Measurements from ENCODE around the gene ZNF783.
"Not testable (repeated sequence)": the region's sequence is repeated elsewhere in the genome, so short reads cannot be mapped to it uniquely, and the experiment has no call there.

The ZNF783 gene

DNA sequence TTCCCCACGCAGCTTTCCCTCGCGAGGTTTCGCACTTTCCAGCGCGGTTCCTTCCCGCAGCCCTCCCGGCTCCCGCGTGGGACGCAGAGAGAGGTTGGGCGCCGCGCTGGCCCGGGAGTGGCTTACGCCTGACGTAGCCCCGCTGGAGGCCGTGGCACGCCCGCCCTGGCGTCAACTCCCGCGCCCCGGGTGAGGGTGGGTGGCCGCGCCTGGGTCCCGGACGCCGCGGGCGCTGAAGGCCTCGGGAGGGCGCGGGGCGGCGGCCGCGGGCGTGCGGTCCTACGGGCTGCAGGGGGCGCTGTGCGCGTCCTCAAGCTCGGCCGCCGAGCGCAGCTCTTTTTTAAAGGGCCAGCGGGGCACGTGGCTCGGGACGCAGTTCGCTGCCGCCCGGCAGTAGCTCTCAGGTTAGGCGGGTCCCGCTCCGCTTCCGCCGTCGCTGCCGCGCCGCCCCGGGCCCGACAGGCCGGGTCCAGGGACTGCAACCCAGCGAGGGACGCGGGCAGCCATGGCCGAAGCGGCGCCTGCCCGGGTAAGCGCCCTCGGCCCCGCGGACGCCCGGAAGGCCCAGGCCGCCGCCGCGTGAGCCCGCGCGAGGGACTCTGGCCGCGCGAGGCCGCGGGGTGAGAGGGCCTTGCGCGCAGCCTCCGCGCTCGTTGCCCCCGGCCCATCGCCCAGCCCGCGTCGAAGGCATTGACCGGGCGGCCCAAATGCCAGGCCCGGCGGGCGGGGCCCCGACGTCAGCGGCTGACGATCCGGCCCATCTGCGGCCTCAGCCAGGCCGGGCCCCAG lies at the start of gene ZNF783:
TSS of gene ZNF783 (plus strand) at position 368 of the 789 bp plus-strand sequence. CDS start at position 506, 138 bp downstream.
- peak; percentile 68 for DNase-seq (ENCODE audit: low read depth in 2 of 2)

DNA sequence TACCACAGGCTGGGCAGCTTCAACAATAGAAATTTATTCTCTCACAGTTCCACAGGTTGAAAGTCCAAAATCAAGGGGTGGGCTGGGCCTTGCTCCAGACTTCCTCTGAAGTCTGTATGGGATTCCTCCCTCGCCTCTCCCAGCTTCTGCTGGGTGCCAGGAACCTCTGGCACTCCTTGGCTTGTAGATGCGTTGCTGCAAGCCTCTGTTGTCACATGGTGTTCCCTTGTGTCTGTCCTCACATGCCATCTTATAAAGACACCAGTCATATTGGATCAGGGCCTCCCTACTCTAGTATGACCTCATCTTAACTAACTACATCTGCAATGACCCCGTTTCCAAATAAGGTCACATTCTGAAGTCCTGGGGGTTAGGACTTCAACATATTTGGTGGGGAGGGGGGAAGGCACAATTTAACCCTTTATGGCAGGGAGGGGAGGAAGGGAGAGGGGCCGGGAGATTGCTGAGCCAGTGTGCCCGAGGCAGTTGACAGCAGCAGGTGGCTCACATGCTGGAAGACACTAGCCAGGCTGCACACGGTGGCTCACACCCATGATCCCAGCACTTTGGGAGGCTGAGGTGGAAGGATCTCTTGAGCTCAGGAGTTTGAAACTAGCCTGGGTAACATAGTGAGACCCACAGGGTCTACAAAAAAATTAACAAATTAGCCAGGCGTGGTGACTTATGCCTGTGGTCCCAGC lies 47.8 kb upstream of the ZNF783 start:
- no peak for DNase-seq (ENCODE audit: low read depth in 2 of 2)

DNA sequence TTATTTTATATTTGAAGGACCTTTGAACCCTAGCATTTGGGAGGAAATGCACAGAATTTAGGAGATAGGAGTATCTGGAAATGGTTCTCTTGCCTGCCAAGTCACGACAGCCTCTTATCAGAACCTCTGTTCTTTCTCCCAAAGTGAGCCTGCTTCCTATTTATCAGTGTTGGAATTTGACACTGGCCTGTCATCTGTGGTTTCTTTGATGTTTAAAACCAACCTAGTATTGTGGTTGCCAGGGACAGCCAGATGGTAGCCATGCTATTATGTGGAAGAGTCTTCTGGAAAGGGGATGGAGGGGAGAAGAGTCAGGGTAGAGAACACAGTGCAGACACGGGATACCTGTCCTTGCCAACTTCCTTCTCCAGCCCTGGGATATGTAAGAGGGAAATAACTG lies 45.6 kb upstream of the ZNF783 start:
- no peak for DNase-seq (ENCODE audit: low read depth in 2 of 2)

DNA sequence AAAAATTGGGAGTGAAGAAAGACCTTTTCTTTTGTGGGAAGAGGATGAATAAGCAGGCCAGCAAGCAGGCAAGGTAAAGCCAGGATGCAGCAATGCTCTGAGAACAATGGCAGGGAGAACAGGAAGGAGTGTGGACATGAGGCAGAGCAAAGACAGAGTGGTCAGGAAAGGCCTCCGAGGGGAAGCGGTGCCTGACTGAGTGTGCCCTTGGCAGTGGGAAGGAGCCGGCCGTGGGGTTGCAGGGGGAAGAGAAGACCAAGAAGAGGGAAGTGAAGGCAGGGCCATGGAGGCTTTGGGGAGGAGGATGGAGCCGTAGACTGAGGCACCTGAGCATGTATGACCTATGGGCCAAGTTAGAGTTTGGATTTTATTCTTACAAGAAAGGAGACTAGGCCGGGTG lies 44.4 kb upstream of the ZNF783 start:
- no peak for DNase-seq (ENCODE audit: low read depth in 2 of 2)

DNA sequence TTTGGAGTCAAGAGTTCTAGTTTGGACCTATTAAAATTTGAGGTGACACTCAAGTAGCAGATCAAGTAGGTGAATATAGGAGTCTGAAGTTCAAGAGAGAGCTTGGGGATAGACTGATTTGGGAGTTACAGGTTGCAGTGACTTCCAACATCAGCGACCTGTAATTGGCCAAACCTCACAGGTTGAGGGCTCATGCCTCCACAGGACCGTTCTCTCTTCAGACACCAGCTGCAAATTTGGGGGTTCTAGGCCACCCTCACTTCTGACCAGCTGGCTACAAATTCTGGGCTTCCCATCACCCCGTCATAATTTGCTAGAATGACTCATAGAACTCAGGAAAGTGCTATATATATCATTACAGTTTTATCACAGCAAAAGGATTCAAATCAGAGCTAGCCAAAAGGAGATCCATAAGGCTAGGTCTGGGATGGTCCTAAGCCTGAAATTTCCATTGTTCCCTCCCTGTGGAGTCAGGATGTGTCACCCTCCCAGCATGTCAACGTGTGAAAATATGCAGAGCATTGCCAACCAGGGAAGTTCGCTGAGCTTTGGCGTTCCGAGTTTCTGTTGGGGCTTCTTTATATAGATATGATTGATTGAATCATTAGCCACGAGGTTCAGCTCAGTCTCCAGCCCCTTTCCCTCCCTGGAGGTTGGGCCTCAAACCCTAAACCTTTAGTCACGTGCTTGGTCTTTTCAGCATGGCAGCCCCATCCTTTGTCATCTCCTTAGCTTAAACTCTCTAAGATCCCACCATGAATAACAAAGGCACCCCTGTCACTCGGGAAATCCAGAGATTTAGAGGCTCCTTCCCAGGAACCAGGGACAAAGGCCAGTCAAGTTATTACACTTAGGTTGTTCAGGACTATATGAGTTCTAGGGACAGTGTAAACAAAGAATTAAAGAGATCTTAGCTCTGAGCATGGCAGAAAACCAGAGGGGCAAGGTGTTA lies 43.3 kb upstream of the ZNF783 start:
- DNase-seq (ENCODE audit: low read depth in 2 of 2) = no peak

DNA sequence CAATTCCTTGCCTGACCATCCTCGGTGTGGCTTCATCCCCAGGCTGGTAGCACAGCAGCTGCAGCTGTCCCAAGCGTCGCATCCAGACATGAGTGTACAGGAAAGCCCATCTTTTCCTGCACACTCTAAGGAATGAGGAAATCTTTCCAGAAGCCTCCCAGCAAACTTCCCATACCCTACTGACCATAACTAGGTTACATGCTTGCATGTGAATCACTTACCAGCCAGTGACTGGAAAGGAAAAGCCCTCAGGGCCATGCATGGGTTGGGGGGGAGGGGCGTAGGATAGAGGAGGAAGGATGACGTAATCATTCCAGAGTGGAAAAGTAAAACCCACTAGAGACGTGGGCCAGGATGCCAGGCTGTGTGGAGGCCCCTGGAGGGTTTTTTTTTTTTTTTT lies 41.5 kb upstream of the ZNF783 start:
- no peak for DNase-seq (ENCODE audit: low read depth in 2 of 2)

DNA sequence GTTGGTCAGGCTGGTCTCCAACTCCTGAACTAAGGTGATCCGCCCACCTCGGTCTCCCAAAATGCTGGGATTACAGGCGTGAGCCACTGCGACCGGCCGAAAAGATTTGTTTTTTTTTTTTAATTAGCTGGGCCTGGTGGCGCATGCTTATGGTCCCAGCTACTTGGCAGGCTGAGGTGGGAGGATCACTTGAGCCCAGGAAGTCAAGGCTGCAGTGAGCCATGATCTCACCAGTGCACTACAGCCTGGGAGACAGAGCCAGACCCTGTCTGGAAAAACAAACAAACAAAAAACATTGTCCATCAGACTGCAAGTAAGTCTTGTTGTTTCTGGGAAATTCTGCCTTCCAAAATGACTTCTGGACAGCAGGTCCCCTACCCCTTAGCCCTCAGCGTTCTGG lies 38.8 kb upstream of the ZNF783 start:
- DNase-seq (ENCODE audit: low read depth in 2 of 2) = no peak

DNA sequence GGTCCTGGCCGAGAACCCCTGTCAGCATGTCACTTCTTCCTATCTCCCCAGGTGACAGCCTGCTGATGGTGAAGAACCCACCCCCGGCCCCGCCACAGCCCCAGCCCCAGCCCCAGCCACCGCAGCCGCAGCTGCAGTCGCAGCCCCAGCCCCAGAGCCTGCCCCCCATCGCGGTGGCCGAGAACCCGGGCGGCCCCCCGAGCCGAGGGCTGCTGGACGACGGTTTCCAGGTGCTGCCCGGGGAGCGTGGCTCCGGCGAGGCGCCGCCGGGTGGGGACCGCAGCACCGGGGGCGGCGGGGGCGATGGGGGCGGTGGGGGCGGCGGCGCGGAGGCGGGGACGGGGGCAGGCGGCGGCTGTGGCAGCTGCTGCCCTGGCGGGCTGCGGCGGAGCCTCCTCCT lies 38.2 kb upstream of the ZNF783 start:
- no peak for DNase-seq (ENCODE audit: low read depth in 2 of 2)

DNA sequence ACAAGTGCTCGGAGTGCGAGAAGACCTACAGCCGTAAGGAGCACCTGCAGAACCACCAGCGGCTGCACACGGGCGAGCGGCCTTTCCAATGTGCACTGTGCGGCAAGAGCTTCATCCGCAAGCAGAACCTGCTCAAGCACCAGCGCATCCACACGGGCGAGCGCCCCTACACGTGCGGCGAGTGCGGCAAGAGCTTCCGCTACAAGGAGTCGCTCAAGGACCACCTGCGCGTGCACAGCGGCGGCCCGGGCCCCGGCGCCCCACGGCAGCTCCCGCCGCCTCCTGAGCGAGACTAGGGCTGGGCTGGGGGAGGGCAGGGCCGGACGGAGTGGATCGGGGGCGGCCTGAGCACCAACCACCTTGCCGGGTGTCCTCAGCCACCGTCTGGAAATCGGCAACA lies 37.6 kb upstream of the ZNF783 start:
- DNase-seq (ENCODE audit: low read depth in 2 of 2) = no peak

DNA sequence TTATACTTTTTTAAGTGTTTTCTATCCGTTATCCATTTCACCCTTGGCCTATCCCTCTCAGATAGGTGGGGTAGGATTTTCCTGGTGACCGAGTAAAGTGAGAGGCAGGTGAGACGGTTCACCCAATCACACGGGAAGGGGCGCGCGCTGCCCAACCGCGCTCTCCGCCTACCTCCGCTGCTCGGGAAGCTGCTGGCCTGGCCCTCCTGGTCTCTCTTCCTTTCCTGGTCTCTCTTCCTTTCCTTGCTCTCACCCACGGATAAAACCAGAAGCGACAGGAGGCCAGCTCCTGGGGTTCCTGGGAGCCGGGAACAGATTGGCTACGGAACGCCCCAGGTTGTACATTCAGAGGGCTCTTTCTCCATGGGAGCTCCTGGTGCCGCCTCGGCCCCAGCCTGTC lies 36.9 kb upstream of the ZNF783 start:
- no peak for DNase-seq (ENCODE audit: low read depth in 2 of 2)

DNA sequence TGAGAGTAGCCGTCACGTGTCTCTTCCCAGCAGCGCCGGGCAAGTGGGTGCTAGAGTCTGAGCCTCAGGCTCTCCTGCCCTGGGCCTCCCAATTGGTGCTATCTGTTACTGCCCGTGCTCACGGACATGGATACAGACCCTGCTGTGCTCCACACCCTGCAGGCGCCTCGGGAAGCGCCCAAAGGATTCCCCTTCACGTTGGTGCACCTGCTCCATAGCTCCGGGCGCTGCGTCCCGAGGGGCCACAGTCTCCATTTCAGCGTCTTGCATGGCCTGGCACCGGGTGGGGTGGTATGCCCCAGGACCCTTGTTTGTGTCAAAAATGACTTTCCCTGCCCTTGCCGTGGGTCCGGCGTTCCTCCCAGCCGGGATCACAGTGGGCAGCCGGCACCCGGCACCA lies 36.3 kb upstream of the ZNF783 start:
- DNase-seq (ENCODE audit: low read depth in 2 of 2) = no peak

DNA sequence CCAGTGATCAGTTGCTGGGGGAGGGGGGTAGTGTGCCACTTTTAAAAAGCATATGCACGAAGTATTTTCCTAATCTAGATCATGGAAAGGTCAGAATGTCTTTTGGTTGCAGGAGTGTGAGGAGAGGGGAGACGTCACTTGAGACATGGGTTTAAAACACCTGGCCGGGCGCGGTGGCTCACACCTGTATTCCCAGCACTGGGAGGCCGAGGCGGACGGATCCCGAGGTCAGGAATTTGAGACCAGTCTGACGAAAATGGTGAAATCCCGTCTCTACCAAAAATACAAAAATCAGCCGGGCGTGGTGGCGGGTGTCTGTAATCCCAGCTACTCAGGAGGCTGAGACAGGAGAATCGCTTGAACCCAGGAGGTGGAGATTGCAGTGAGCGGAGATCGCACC lies 35.6 kb upstream of the ZNF783 start:
- not testable (repeated sequence) for DNase-seq (ENCODE audit: low read depth in 2 of 2)

DNA sequence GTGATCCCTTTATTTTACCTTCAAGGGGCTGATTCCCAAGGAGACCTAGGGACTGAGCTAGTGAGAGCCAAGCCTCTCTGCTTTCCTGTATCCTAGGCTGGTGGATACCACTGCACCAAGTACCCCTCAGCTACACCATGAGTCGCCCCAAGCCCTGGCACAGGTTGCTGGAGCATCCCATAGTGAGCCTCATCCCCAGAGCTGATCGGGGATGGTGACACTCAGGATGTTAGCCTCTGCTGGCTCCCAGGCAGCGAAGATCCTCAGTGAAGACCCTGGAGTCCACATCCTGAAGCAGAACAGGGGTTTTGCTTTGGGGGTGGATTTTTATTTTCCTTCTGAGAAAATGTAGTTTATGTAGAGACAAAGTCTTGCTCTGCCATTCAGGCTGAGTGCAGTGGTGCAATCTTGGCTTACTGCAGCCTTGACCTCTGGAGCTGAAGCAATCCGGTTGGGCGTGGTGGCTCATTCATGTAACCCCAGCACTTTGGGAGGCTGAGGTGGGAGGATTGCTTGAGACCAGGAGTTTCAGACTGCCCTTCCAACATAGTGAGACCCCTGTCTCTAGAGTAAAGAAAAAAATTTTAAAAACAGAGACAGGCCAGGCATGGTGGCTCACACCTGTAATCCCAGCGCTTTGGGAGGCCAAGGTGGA lies 35.0 kb upstream of the ZNF783 start:
- DNase-seq (ENCODE audit: low read depth in 2 of 2) = no peak

DNA sequence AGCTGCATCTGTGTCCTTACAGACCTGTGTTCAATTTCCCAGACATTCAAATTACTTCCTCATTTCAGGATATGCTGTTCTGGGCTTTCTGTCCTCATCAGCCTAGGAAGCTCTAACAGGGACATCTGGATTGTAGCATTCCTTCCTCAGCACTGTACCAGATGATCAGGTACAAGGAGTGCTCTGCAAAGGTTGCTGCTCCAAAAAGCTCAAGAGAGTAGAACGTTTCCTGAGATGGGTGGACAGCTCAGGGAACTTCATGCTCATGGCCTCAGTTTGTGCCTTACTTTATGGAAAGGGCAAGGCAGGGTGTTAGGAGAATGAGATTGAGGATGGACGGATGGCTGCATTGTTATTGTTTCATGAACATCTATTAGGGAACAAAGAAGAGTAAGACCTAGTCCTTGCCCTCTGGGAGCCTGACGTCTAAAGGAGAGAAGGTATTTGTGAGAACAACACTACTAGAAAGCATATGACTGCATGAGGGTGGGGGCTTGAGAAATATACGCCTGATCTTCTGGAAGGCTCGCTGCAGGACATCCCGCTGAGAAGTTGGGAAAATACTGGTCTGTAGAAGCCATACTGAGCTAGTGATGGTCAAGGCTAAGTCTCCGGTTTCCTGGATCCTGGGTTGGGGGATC lies 33.0 kb upstream of the ZNF783 start:
- DNase-seq (ENCODE audit: low read depth in 2 of 2) = no peak

DNA sequence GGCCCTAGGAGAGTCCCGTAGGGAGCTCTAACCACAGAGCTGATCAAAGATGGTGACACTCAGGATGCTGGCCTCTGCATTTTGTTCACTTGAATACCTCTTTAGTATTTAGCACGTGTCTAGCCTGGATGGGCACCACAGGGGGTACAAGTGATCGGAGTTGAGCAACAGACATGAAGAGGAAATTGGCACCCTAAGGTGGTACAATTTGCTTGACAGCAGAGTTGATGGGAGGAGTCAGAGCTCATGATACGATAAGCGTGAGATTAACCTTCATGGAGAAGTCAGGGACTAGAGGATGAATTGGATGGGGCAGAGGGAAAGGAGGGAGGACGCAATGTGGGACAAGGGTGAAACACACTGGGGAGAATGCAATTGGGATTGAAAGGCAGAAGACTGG lies 32.5 kb upstream of the ZNF783 start:
- no peak for DNase-seq (ENCODE audit: low read depth in 2 of 2)

DNA sequence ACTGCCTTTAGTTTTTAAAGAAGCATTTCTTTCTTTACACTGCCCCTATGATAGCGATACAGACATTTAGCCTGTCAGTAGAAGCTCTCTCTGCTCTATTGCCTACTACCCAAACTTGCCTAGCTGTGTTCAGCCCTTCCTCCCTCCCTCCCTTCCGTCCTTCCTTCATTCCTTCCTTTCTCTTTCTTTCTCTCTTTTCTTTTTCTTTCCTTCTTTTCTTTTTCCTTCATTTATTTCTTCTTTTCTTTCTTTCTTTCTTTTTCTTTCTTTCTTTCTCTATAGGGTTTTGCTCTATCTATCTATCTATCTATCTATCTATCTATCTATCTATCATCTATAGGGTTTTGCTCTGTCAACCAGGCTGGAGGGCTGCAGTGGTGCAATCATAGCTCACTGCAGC lies 29.6 kb upstream of the ZNF783 start:
- no peak for DNase-seq (ENCODE audit: low read depth in 2 of 2)

DNA sequence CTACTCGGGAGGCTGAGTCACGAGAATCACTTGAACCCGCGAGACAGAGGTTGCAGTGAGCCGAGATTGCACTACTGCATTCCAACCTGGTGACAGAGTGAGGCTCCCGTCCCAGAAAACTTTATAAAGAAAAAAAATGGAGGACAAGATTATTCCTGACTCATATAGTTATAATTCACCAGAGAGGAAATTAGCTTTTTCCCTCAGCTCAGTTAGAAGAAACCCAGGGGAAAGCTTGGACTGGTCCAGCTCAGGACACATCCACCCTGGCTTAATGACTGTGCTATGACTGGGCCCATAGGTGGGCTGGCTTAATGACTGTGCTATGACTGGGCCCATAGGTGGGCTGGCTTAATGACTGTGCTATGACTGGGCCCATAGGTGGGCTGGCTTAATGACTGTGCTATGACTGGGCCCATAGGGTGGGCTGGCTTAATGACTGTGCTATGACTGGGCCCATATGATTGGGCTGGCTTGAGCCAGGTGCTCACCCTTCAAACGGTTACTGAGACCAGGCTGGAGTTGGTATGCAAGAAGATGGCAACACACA lies 28.3 kb upstream of the ZNF783 start:
- not testable (repeated sequence) for DNase-seq (ENCODE audit: low read depth in 2 of 2)

DNA sequence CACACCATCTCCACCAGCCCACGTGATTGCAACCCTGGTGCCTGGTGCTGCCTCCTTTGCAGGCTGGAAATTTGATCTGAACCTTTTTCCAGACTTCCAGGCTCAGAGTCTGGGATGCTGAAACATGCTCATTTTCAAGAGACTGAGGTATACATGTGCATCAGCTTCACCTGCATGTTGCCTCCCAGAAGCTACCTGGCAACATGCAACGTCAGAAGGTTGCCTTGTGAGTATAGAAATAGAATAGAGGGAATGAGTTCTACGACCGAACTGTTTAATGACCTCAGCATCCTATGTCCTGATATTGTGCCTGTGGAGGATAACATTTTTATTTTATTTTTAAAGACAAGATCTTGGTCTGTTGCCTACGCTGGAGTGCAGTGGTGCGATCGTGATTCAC lies 24.5 kb upstream of the ZNF783 start:
- DNase-seq (ENCODE audit: low read depth in 2 of 2) = no peak

DNA sequence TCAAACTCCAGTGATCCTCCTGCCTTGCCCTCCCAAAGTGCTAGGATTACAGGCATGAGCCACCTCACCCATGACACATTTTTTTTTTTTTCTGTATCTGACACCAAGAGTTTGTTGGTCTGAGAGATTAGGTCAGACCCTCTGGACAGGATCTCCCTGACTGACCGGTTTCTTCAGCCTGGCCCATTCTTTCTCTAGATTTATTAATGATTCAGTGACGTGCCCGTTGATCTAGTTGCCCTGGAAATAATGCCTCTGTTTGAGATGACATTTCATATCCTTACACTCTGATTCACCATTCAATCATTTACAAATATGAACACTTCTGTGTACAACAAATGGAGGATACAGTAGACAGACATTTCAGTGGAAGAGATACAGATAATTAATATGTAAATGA lies 23.9 kb upstream of the ZNF783 start:
- DNase-seq (ENCODE audit: low read depth in 2 of 2) = no peak

DNA sequence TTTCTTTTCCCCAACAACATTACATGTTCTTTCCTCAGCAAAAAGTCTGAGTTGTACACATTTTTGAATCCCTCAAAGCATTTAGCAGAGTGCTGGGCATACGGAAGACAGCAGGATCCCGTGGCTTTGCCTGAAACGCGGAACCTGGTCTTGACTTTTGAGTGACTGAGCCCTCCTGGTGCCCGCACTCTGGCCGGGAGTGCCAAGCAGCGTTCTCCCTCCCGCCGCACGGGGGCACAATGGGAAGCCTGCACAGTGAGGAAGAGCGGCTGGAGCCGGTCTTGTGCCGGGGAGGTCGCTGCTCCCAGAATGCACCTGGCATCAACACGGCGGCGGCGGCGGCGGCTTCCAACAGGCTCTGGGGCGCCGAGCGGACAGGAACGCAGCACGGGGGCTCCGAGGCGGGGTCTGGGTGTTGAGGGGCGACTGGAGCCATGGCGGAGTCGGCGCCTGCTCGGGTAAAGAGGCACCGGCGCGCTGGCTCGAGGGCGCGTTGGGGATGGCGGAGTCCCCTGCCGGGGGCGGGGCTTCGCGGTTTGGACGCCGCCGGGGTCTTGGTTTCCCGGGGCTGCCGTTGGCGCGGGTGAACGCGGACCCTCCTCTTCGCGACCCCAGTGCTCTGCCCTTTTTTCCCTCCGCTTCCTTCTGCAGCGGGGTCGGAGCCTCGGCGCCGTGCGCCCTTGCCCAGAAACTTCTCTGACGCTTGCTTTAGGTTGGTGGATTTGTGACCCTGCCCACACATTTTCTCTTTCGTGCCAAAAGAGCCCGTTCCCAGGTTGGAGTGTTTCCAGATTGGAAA lies 22.5 kb upstream of the ZNF783 start, which contains the start of gene ZNF212:
TSS of gene ZNF212 (plus strand) at position 307 of the 799 bp plus-strand sequence. CDS start at position 435, 128 bp downstream.
- DNase-seq (ENCODE audit: low read depth in 2 of 2) = peak; percentile 71 to 78

Data from stimulated activated CD4-positive, alpha-beta T cell treated with anti-CD3 and anti-CD28 coated beads, Interleukin-1b, Interleukin-23, amount 100 ng/mL, for 1 hour (primary cell).